Globus pallidus (tissue), 1 donor: ENCODE data around the gene ZFYVE27.

Source experiments
- DNase-seq: peaks from one replicate; pipeline ENCODE4 v3.0.0-alpha.2; 2015; ENCODE audit warnings: low spot score

The ZFYVE27 gene

GRCh38 chr10:97791824-97792721, 55.1 kb downstream of the ZFYVE27 start:
- peak; percentile 24 for DNase-seq

DNA sequence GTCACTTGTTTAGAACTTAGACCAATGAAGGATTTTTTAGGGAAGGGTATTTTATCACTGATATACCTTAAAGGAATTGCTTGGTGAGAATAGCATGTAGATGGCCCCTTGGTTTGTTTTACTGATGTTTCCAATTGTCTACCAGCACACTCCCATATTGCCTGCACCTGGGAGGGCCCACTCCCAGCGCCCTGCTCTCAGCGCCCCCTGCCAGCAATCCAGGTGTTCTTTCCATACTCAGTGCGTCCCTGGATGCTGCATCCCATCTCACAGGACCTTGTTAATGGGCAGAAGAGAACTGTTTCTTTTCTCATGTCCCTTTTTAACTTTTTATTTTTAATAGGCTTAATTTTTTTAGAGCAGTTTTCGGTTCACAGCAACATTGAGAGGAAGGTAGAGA, 59.0 kb downstream of the ZFYVE27 start:
- DNase-seq, result no peak

- no peak for DNase-seq
Observed at GRCh38 chr10:97796651-97797050, 59.7 kb downstream of the ZFYVE27 start.

DNA sequence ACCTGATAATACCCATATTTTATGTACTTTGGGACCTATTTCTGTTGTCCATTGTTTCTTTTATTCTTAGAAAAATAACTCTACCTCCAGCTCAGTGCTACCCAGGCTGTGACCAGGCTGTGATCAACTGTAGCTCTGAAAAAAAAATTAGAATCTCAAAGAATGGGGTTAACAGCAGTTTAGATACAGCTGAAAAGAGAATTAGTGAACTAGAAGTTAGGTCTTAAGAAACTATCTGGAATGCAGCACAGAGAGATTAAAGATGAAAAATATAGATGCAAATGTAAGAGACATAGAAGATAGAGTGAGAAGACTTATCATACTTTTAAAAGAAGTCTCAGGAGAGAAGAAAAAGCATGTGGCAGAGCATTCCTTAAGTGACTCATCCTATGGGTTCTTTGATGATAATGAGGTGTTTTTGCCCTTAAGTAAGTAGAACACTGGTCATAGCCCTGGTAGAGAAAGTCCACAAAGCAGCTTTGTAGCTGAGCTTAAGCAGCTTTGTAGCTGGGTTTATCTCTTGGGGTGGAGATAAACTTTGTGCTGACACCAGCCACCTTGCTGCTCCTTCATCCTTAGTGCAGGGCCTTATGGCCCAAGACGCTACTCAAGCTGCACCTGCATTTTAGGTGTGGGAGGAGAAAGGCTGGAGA, 62.2 kb downstream of the ZFYVE27 start:
- DNase-seq, result no peak

GRCh38 chr10:97800474-97800873, 63.5 kb downstream of the ZFYVE27 start:
- no peak for DNase-seq

DNA sequence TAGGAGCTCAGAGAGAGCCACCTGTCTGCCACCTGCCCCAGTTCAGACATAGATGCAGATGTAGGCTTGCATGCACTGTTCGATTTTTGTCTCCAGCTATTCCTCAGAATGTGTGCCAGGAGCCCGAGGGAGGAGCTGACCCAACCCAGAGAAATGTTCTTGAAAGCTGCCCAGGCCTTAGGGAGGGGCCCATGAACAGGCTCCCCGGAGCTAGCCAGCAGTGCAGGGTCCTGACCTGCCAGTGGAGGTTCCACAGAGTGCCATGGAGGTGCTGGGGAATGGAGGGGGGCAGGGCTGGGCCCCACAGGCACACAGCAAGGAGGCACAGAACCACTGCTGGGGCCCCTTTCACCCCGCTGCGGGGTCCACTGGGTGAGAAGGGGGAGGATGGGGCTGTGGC, 64.5 kb downstream of the ZFYVE27 start:
- DNase-seq, result no peak

- no peak for DNase-seq
Observed at GRCh38 chr10:97805096-97805884, 68.4 kb downstream of the ZFYVE27 start.

GRCh38 chr10:97805949-97806348, 69.0 kb downstream of the ZFYVE27 start:
- DNase-seq, result no peak

GRCh38 chr10:97810446-97810845, 73.5 kb downstream of the ZFYVE27 start:
- no peak for DNase-seq
